ENCODE measurements around the gene C1QTNF9B. TPM values are rescaled to one million over a fixed set of nuclear protein-coding genes. Genes with fewer than 3 reads are reported as not detected.

C1QTNF9B gene
- total and polyA plus RNA-seq, 12 donors: 0.24 TPM; not detected in 11

DNA sequence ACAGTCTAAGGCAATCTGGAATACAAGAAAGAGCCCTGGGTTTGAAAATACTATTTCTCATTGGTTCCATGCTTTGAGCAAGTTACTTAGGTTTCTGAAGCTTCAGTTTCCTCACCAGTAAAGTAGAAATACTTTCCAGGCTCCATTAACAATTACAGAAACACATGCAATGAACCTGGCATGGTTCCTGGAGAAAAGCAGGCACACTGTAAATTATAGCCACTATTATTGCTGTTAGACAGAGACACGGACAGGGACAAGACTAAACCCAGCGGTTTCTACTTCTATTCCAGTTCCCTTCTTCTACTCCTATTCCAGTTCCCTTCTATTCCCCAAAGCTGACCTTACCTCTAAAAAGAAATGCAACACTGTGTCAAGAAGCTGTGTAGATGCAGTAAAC is 49.3 kb downstream of the C1QTNF9B start:
- 87 to 98% (median 90%) methylated on average over 2 of the region's 2 CpGs for WGBS, 4 donors
- intact Hi-C loops (cut with DNase I): no loop called here

DNA sequence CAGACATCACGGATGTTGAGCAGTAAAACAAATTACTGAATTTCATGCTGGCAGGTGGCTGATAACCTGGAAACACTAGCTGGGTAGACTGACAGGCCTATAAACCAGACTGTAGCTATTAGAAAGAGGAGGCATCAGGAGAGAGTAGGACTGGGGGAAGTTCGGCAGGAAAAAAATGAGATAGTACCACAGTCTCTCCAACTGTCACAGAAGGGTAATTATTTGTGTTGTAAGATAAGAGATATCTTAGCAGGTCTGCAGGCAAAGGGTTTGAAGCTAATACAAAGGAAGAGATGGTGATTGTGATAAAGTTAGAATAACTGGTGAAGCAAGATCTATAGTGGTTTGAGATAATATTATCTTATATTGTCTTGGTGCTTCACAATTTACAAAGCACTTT is 49.8 kb downstream of the C1QTNF9B start:
- Histone ChIP-seq H3K27ac (no peak overlapping the region), H3K36me3 (replicated peaks in 1 of 2) (no peaks in the 10 kb centered on the region), H3K27me3 (no peaks in the 10 kb centered on the region), H3K9me3 (replicated peaks in 1 of 3) (no peaks in the 10 kb centered on the region), H3K4me1 (replicated peaks in 1 of 2) (no peaks in the 10 kb centered on the region), H3K4me3 (no peak overlapping the region)
- no peak for TF ChIP-seq POLR2A (IDR thresholded peaks at IDR 0.05)
- TF ChIP-seq, protein P1, sequence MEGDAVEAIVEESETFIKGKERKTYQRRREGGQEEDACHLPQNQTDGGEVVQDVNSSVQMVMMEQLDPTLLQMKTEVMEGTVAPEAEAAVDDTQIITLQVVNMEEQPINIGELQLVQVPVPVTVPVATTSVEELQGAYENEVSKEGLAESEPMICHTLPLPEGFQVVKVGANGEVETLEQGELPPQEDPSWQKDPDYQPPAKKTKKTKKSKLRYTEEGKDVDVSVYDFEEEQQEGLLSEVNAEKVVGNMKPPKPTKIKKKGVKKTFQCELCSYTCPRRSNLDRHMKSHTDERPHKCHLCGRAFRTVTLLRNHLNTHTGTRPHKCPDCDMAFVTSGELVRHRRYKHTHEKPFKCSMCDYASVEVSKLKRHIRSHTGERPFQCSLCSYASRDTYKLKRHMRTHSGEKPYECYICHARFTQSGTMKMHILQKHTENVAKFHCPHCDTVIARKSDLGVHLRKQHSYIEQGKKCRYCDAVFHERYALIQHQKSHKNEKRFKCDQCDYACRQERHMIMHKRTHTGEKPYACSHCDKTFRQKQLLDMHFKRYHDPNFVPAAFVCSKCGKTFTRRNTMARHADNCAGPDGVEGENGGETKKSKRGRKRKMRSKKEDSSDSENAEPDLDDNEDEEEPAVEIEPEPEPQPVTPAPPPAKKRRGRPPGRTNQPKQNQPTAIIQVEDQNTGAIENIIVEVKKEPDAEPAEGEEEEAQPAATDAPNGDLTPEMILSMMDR (IDR thresholded peaks at IDR 0.05): no peak
- WGBS, 4 donors: 70 to 94% (median 86%) methylated on average over 2 of the region's 2 CpGs
- intact Hi-C loops (cut with DNase I): no loop called here
- no peak for DNase-seq

More for the DNA sequence above, 49.3 kb downstream of the C1QTNF9B start:
- Histone ChIP-seq H3K36me3 (replicated peaks in 1 of 2) (no peaks in the 10 kb centered on the region), H3K9me3 (replicated peaks in 1 of 3) (no peaks in the 10 kb centered on the region), H3K27me3 (no peaks in the 10 kb centered on the region), H3K27ac (no peak overlapping the region), H3K4me3 (no peak overlapping the region), H3K4me1 (replicated peaks in 1 of 2) (no peaks in the 10 kb centered on the region)
- no peak for TF ChIP-seq POLR2A (IDR thresholded peaks at IDR 0.05)
- TF ChIP-seq, protein P1 (IDR thresholded peaks at IDR 0.05): no peak
- no peak for DNase-seq

DNA sequence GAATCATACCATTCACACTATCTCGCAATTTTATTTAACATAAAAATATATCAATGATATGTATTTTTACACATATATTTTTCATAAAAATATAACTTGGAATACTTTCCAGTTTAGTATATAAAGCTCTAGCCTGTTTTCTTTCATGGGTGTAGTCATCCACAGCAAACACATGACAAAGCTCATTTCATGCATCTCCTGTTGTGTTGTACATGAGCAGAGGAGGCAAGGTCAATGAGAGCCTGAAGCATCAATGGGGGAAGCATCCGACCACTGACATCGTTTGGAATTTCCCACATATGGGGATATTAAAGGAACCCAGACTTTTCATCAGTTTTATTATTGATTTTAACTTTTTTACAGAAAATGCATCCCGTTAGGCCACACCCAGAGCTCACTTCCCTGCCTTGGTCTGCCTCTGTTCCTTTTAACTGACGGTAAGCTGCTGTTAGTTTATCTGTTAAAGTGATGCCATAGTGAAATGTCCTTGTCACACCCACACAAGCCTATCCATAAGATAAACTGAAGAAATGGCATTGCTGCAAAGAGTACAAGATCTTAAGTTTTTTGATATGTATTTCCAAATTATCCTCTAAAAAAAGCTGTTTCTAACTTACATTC is 52.1 kb downstream of the C1QTNF9B start:
- WGBS, 4 donors: 84 to 91% (median 86%) methylated on average over 5 of the region's 5 CpGs
- no peak for DNase-seq

DNA sequence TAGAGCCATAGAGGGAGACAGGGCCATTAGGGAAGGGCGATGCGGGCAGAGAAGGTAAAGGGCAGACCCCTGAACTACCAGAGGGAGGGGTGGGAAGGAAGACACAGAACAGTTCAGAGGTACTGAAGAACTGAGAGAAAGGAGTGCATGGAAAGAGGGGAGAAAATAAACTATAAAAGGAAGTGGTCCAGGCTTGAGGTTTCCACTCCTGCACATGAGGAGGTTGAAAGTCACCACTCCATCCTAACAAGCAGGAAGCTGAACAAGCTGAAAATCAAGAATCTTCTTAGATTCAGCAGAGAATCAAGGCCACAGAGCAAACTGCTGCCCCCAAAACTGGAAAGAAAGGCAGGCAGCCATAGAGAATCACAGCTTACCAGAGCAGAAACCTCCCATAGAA is 53.2 kb downstream of the C1QTNF9B start:
- TF ChIP-seq POLR2A (IDR thresholded peaks at IDR 0.05): no peak
- TF ChIP-seq, protein P1 (IDR thresholded peaks at IDR 0.05): no peak
- DNase-seq: no peak
- H3K27me3 ChIP-seq: no peaks in the 10 kb centered on the region
- H3K4me3 ChIP-seq: no peak overlapping the region
- intact Hi-C loops (cut with DNase I): no loop called here
- 92 to 100% (median 98%) methylated on average over 2 of the region's 2 CpGs for WGBS, 4 donors
- no peak overlapping the region for H3K27ac ChIP-seq
- no peaks in the 10 kb centered on the region for H3K4me1 ChIP-seq (replicated peaks in 1 of 2)
- H3K9me3 ChIP-seq (replicated peaks in 1 of 3): no peaks in the 10 kb centered on the region
- no peaks in the 10 kb centered on the region for H3K36me3 ChIP-seq (replicated peaks in 1 of 2)

More for the DNA sequence above, 52.1 kb downstream of the C1QTNF9B start:
- Histone ChIP-seq H3K9me3 (replicated peaks in 1 of 3) (no peaks in the 10 kb centered on the region), H3K36me3 (replicated peaks in 1 of 2) (no peaks in the 10 kb centered on the region), H3K27ac (no peak overlapping the region), H3K4me1 (replicated peaks in 1 of 2) (no peaks in the 10 kb centered on the region), H3K27me3 (no peaks in the 10 kb centered on the region), H3K4me3 (no peak overlapping the region)
- no peak for TF ChIP-seq POLR2A (IDR thresholded peaks at IDR 0.05)
- TF ChIP-seq, protein P1 (IDR thresholded peaks at IDR 0.05): no peak
- intact Hi-C loops (cut with DNase I): no loop called here

Data from adrenal gland (tissue), 12 donors.